GM23338 (cell line): ENCODE measurements around the gene CDCP1. TPM values are rescaled to one million over a fixed set of nuclear protein-coding genes. Genes with fewer than 3 reads are reported as not detected.

Source experiments
- ATAC-seq: fragments of 200-7000 bp; cut with Tn5 transposase; 3 replicates; pipeline ENCODE4 v1.9.1; 2020
- DNase-seq: peaks from one replicate; pipeline ENCODE4 v3.0.0-alpha.2; 2015; ENCODE audit warnings: low spot score
- H2AFZ ChIP-seq: fragments of 200-600 bp; sonication (generic); 2 replicates; pipeline ENCODE4 v1.8.0; 2016; ENCODE audit warnings: antibody characterized with exemption, mild to moderate bottlenecking, moderate library complexity
- H3F3A ChIP-seq: fragments of 200-600 bp; sonication (generic); replicated peaks from 2 replicates; pipeline ENCODE4 v1.8.0; 2017; ENCODE audit warnings: antibody characterized with exemption, mixed run types, low read depth
- H3K27ac ChIP-seq: fragments of 200-600 bp; sonication (generic); 2 replicates; pipeline ENCODE4 v1.6.1; 2016; ENCODE audit warnings: low read depth
- H3K27me3 ChIP-seq: fragments of 200-600 bp; sonication (generic); 2 replicates; pipeline ENCODE4 v1.8.0; 2016; ENCODE audit warnings: mild to moderate bottlenecking, mixed run types, moderate library complexity; ENCODE audit not compliant: insufficient read depth
- H3K36me3 ChIP-seq: fragments of 200-600 bp; sonication (generic); 2 replicates; pipeline ENCODE4 v1.8.0; 2016; ENCODE audit warnings: mild to moderate bottlenecking; ENCODE audit not compliant: insufficient read depth
- H3K4me1 ChIP-seq: fragments of 200-600 bp; sonication (generic); 2 replicates; pipeline ENCODE4 v1.8.0; 2016; ENCODE audit warnings: mild to moderate bottlenecking, moderate library complexity; ENCODE audit not compliant: insufficient read depth
- H3K4me2 ChIP-seq: fragments of 200-600 bp; sonication (generic); 2 replicates; pipeline ENCODE4 v1.7.1; 2017; ENCODE audit warnings: mixed run types
- H3K4me3 ChIP-seq: fragments of 200-600 bp; sonication (generic); 2 replicates; pipeline ENCODE4 v1.6.1; 2016; ENCODE audit warnings: mixed run types
- H3K79me2 ChIP-seq: fragments of 200-600 bp; sonication (generic); replicated peaks from 2 replicates; pipeline ENCODE4 v1.8.0; 2017; ENCODE audit warnings: mild to moderate bottlenecking; ENCODE audit not compliant: insufficient read depth
- H3K9me2 ChIP-seq: fragments of 200-600 bp; sonication (generic); 2 replicates; pipeline ENCODE4 v1.8.0; 2017; ENCODE audit not compliant: insufficient read depth
- H4K20me1 ChIP-seq: fragments of 200-600 bp; sonication (generic); replicated peaks from 2 replicates; pipeline ENCODE4 v1.8.0; 2017; ENCODE audit warnings: mild to moderate bottlenecking; ENCODE audit not compliant: insufficient read depth
- H3K27ac Mint-ChIP-seq: 2 replicates; pipeline ENCODE4 v1.8.0; 2020; ENCODE audit warnings: inconsistent platforms, mild to moderate bottlenecking, moderate library complexity, mixed read lengths
- H3K27me3 Mint-ChIP-seq: 3 replicates; pipeline ENCODE4 v1.8.0; 2022; ENCODE audit warnings: low read depth, mild to moderate bottlenecking, moderate library complexity, mixed read lengths, inconsistent platforms; ENCODE audit not compliant: insufficient read depth, poor library complexity
- H3K36me3 Mint-ChIP-seq: 3 replicates; pipeline ENCODE4 v1.8.0; 2021; ENCODE audit warnings: low read depth, mild to moderate bottlenecking, inconsistent platforms, moderate library complexity, mixed read lengths
- H3K4me1 Mint-ChIP-seq: 3 replicates; pipeline ENCODE4 v1.8.0; 2020; ENCODE audit warnings: mild to moderate bottlenecking, inconsistent platforms, mixed read lengths
- H3K4me3 Mint-ChIP-seq: 3 replicates; pipeline ENCODE4 v1.8.0; 2021; ENCODE audit warnings: moderate library complexity, mild to moderate bottlenecking, inconsistent platforms, mixed read lengths
- H3K9me3 Mint-ChIP-seq: 3 replicates; pipeline ENCODE4 v1.8.0; 2020; ENCODE audit warnings: moderate library complexity, mild to moderate bottlenecking, inconsistent platforms, mixed read lengths
- CREB1 ChIP-seq: fragments of 250-450 bp; sonication (Bioruptor Pico); IDR thresholded peaks from 2 replicates; pipeline ENCODE4 v1.5.0; 2020; ENCODE audit warnings: low read depth, mild to moderate bottlenecking, moderate library complexity
- CTCF ChIP-seq, 2 experiments: fragments of 200-600 bp in 1 of 2; sonication (generic) in 1 of 2; conservative IDR thresholded peaks; 2 replicates each; pipeline versions ENCODE4 v1.5.1 to v1.6.1; 2016 to 2017; ENCODE audit warnings: antibody characterized with exemption in 2 of 2, low read depth in 2 of 2, mild to moderate bottlenecking in 2 of 2, moderate library complexity in 1 of 2
- EZH2 ChIP-seq: fragments of 200-600 bp; sonication (generic); IDR thresholded peaks from one replicate; pipeline ENCODE4 v1.8.0; 2017; ENCODE audit warnings: antibody characterized with exemption, mild to moderate bottlenecking, low read depth; ENCODE audit not compliant: unreplicated experiment
- EZH2phosphoT487 ChIP-seq: fragments of 200-600 bp; sonication (generic); IDR thresholded peaks from one replicate; pipeline ENCODE4 v1.8.1; 2018; ENCODE audit warnings: antibody characterized with exemption; ENCODE audit not compliant: unreplicated experiment
- JUNB ChIP-seq: IDR thresholded peaks from one replicate; pipeline ENCODE4 v1.6.1; 2016; ENCODE audit warnings: antibody characterized with exemption; ENCODE audit not compliant: unreplicated experiment
- NANOG ChIP-seq: IDR thresholded peaks from 2 replicates; pipeline ENCODE4 v1.6.1; 2016; ENCODE audit warnings: antibody characterized with exemption, borderline replicate concordance
- POLR2AphosphoS5 ChIP-seq: IDR thresholded peaks from 2 replicates; pipeline ENCODE4 v1.6.1; 2016; ENCODE audit warnings: antibody characterized with exemption, low read depth
- REST ChIP-seq: IDR thresholded peaks from one replicate; pipeline ENCODE4 v1.6.1; 2018; ENCODE audit warnings: antibody characterized with exemption; ENCODE audit not compliant: unreplicated experiment
- STAT1 ChIP-seq: IDR thresholded peaks from one replicate; pipeline ENCODE4 v1.6.1; 2016; ENCODE audit warnings: antibody characterized with exemption; ENCODE audit not compliant: unreplicated experiment
- ZNF114 ChIP-seq: fragments of 250-450 bp; sonication (Bioruptor Pico); IDR thresholded peaks from 2 replicates; pipeline ENCODE4 v1.5.0; 2020; ENCODE audit warnings: mild to moderate bottlenecking, moderate library complexity
- ZNF331 ChIP-seq: fragments of 250-450 bp; sonication (Bioruptor Pico); IDR thresholded peaks from 2 replicates; pipeline ENCODE4 v1.5.0; 2020; ENCODE audit warnings: low read depth, mild to moderate bottlenecking, moderate library complexity
- ZNF462 ChIP-seq: fragments of 250-450 bp; sonication (Bioruptor Pico); IDR thresholded peaks from 2 replicates; pipeline ENCODE4 v1.5.0; 2020; ENCODE audit warnings: mild to moderate bottlenecking, moderate library complexity
- polyA plus RNA-seq: library from polyadenylated mRNA; unstranded; fragments of >200 nt; fragmentation: Nextera tagmentation; extraction: Ambion mirVana; gene quantifications from 2 replicates; pipeline ENCODE4 v1.2.1, GENCODE V29; 2016
- total RNA-seq: library from RNA; depleted of rRNA; stranded (reverse); fragments of >200 nt; shearing (Covaris generic); gene quantifications from 2 replicates; pipeline ENCODE4 v1.2.3, GENCODE V29; 2014
- TF ChIP-seq, protein P1 (sequence below): IDR thresholded peaks from 2 replicates; pipeline ENCODE4 v1.6.1; 2016; ENCODE audit warnings: antibody characterized with exemption

The CDCP1 gene
- total and polyA plus RNA-seq, 2 experiments from 2014 or later = 7.7 to 20.1 TPM

DNA sequence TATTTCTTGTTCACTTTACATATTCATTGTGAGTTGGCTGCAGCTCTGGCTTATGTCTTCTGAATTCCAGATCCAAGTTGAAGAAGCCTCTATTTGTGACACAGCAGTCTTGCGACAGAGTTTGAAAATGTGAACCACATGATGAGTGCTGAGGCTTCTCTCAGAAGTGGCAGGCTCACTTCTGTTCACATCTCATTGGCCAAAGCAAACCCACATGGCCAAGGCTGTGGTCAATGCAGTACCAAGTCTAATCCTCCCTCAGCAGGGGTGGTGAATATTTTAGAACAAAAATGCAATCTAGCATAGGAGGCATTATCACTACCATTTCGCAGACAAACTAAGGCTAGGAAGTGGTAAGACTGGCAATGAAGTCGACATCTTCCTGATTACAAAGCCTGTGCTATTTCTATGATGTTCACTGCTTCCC, 45.2 kb downstream of the CDCP1 start:
- no peak for ATAC-seq
- no peak overlapping the region for H3K27ac ChIP-seq
- no peak overlapping the region for H3K4me3 ChIP-seq
- peaks cover 8% of the 10 kb centered on the region; the same call in 2 of the 3 replicates for H3K36me3 Mint-ChIP-seq
- no peaks in the 10 kb centered on the region for H3F3A ChIP-seq
- no peak overlapping the region for H2AFZ ChIP-seq
- H3K4me2 ChIP-seq = no peak overlapping the region
- no peaks in the 10 kb centered on the region for H3K36me3 ChIP-seq
- H3K79me2 ChIP-seq = no peaks in the 10 kb centered on the region
- H3K9me3 Mint-ChIP-seq = no peaks in the 10 kb centered on the region
- no peaks in the 10 kb centered on the region for H3K4me1 ChIP-seq
- TF ChIP-seq ZNF331 (CRISPR knock-in tag) (no peak), ZNF462 (CRISPR knock-in tag) (no peak), EZH2 (no peak), CREB1 (no peak), NANOG (no peak), REST (no peak), POLR2AphosphoS5 (no peak), JUNB (no peak), STAT1 (no peak), ZNF114 (CRISPR knock-in tag) (no peak), EZH2phosphoT487 (no peak), CTCF (conservative IDR thresholded peaks at IDR 0.05; ENCODE audit: low read depth in 2 of 2) (no peak)
- TF ChIP-seq, protein P1, sequence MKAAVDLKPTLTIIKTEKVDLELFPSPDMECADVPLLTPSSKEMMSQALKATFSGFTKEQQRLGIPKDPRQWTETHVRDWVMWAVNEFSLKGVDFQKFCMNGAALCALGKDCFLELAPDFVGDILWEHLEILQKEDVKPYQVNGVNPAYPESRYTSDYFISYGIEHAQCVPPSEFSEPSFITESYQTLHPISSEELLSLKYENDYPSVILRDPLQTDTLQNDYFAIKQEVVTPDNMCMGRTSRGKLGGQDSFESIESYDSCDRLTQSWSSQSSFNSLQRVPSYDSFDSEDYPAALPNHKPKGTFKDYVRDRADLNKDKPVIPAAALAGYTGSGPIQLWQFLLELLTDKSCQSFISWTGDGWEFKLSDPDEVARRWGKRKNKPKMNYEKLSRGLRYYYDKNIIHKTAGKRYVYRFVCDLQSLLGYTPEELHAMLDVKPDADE = no peak
- DNase-seq = no peak
- H3K27me3 ChIP-seq = no peaks in the 10 kb centered on the region
- no peaks in the 10 kb centered on the region for H3K27me3 Mint-ChIP-seq
- no peaks in the 10 kb centered on the region for H3K9me2 ChIP-seq
- H3K4me1 Mint-ChIP-seq = no peaks in the 10 kb centered on the region
- H4K20me1 ChIP-seq = no peaks in the 10 kb centered on the region; the same call in 1 of the 2 replicates
- no peak overlapping the region for H3K4me3 Mint-ChIP-seq
- H3K27ac Mint-ChIP-seq = no peak overlapping the region
